Left ventricle myocardium inferior (tissue), 1 donor: ENCODE results near the gene MAMDC2. TPM values are rescaled to one million over a fixed set of nuclear protein-coding genes. Genes with fewer than 3 reads are reported as not detected.
A peak's percentile ranks its signal among the peaks of the same experiment; 100 is the strongest.
"Not testable (repeated sequence)": the region's sequence is repeated elsewhere in the genome, so short reads cannot be mapped to it uniquely, and the experiment has no call there.

Source experiments
- DNase-seq: peaks from one replicate; pipeline ENCODE4 v3.0.0-alpha.2; 2020
- H3K27ac ChIP-seq: fragments of 200-600 bp; replicated peaks from 2 replicates; pipeline ENCODE4 v1.8.0; 2021
- H3K27me3 ChIP-seq: fragments of 200-600 bp; 2 replicates; pipeline ENCODE4 v1.8.0; 2021; ENCODE audit warnings: low read depth
- H3K36me3 ChIP-seq: fragments of 200-600 bp; 2 replicates; pipeline ENCODE4 v1.8.0; 2021
- H3K4me1 ChIP-seq: fragments of 200-600 bp; 2 replicates; pipeline ENCODE4 v1.8.0; 2021
- H3K4me3 ChIP-seq: fragments of 200-600 bp; 2 replicates; pipeline ENCODE4 v1.8.0; 2021; ENCODE audit warnings: mild to moderate bottlenecking, moderate library complexity
- H3K9me3 ChIP-seq: fragments of 200-600 bp; replicated peaks from 2 replicates; pipeline ENCODE4 v1.8.0; 2021
- CTCF ChIP-seq: fragments of 200-600 bp; IDR thresholded peaks from 2 replicates; pipeline ENCODE4 v1.8.0; 2021; ENCODE audit warnings: antibody characterized with exemption, mild to moderate bottlenecking, borderline replicate concordance
- intact Hi-C: fragments of 100-400 bp; cut with micrococcal nuclease; formaldehyde crosslinking; loops from one replicate; pipeline ENCODE4 v1.11.0; 2022
- total RNA-seq: library from RNA; stranded (reverse); fragmentation: NEBNext Ultra II Directional; extraction: Animal tissue kit (Norgen Biotek cat#: 25700); gene quantifications from one replicate; pipeline ENCODE4 v1.2.1, GENCODE V29; 2021
- donor health status: DM: no; HTN: yes; CAD: no; lungs with severe emphysema.

The MAMDC2 gene
- total RNA-seq, 1 donor from 2014 or later = 9.0 TPM

GRCh38 chr9:70197216-70198044 is 153.8 kb downstream of the MAMDC2 start:
- DNase-seq = no peak
- no peak for TF ChIP-seq CTCF
- intact Hi-C loops = no loop called here
- H3K36me3 ChIP-seq = peaks cover 11% of the 10 kb centered on the region
- H3K27me3 ChIP-seq = no peaks in the 10 kb centered on the region
- H3K4me3 ChIP-seq = no peak overlapping the region
- H3K27ac ChIP-seq = peak overlapping the region; percentile 30
- H3K4me1 ChIP-seq = no peaks in the 10 kb centered on the region
- no peaks in the 10 kb centered on the region for H3K9me3 ChIP-seq

- H3K9me3 ChIP-seq, H3K27me3 ChIP-seq, H3K4me3 ChIP-seq, DNase-seq, H3K36me3 ChIP-seq, H3K4me1 ChIP-seq, H3K27ac ChIP-seq, intact Hi-C loops: not testable (repeated sequence)
Measured at GRCh38 chr9:70204743-70205142, 161.1 kb downstream of the MAMDC2 start.

- Histone ChIP-seq H3K36me3 (no peaks in the 10 kb centered on the region), H3K27ac (no peak overlapping the region), H3K9me3 (peaks cover 6% of the 10 kb centered on the region), H3K27me3 (no peaks in the 10 kb centered on the region), H3K4me3 (no peak overlapping the region), H3K4me1 (no peaks in the 10 kb centered on the region)
- no peak for TF ChIP-seq CTCF
- no peak for DNase-seq
- intact Hi-C loops = no loop called here
Measured at GRCh38 chr9:70205366-70206020, 161.8 kb downstream of the MAMDC2 start.

GRCh38 chr9:70217029-70217428 is 173.4 kb downstream of the MAMDC2 start:
- intact Hi-C loops = no loop called here
- Histone ChIP-seq H3K4me3 (no peak overlapping the region), H3K36me3 (peaks cover 36% of the 10 kb centered on the region), H3K9me3 (peaks cover 12% of the 10 kb centered on the region), H3K4me1 (no peaks in the 10 kb centered on the region), H3K27ac (no peak overlapping the region), H3K27me3 (no peaks in the 10 kb centered on the region)
- DNase-seq = no peak
- TF ChIP-seq CTCF = no peak

- no peak for TF ChIP-seq CTCF
- Histone ChIP-seq H3K27me3 (no peaks in the 10 kb centered on the region), H3K9me3 (no peaks in the 10 kb centered on the region), H3K36me3 (peaks cover 25% of the 10 kb centered on the region), H3K27ac (no peak overlapping the region), H3K4me3 (no peak overlapping the region), H3K4me1 (no peaks in the 10 kb centered on the region)
- intact Hi-C loops = no loop called here
- no peak for DNase-seq
Measured at GRCh38 chr9:70218767-70219166, 175.1 kb downstream of the MAMDC2 start.

- intact Hi-C loops = loop anchor here (10.0 kb wide), 1 partner anchor 105 kb away; no protein-coding TSS in a partner anchor
- no peaks in the 10 kb centered on the region for H3K9me3 ChIP-seq
- peaks cover 11% of the 10 kb centered on the region for H3K36me3 ChIP-seq
- TF ChIP-seq CTCF = no peak
- no peak for DNase-seq
- no peak overlapping the region for H3K4me3 ChIP-seq
- no peaks in the 10 kb centered on the region for H3K4me1 ChIP-seq
- H3K27me3 ChIP-seq = no peaks in the 10 kb centered on the region
- no peak overlapping the region for H3K27ac ChIP-seq
Measured at GRCh38 chr9:70220216-70220615, 176.6 kb downstream of the MAMDC2 start.
